ENCODE data around the gene KCNC1.

The KCNC1 gene

GRCh38 chr11:17781221-17781620 is 46.6 kb downstream of the KCNC1 start:
- DNase-seq (ENCODE audit: insufficient read length, low spot score), result no peak
- no peak for FAIRE-seq
- TF ChIP-seq TAF1 (IDR thresholded peaks at IDR 0.05; ENCODE audit: low read depth, low read length), result no peak
- no peak for TF ChIP-seq POLR2A (IDR thresholded peaks at IDR 0.05; ENCODE audit: low read depth, low read length)
- no peak for TF ChIP-seq PAX5 (IDR thresholded peaks at IDR 0.05; ENCODE audit: insufficient read depth, low read length, severe bottlenecking)
- TF ChIP-seq SPI1 (IDR thresholded peaks at IDR 0.05; ENCODE audit: low read depth, low read length), result no peak
- TF ChIP-seq POU2F2 (IDR thresholded peaks at IDR 0.05; ENCODE audit: low read depth, low read length), result no peak
- no peak for TF ChIP-seq POLR2AphosphoS5 (IDR thresholded peaks at IDR 0.05; ENCODE audit: low read depth, low read length)

- no peak for TF ChIP-seq POU2F2 (IDR thresholded peaks at IDR 0.05; ENCODE audit: low read depth, low read length)
- TF ChIP-seq TAF1 (IDR thresholded peaks at IDR 0.05; ENCODE audit: low read depth, low read length), result no peak
- no peak for TF ChIP-seq POLR2A (IDR thresholded peaks at IDR 0.05; ENCODE audit: low read depth, low read length)
- no peak for TF ChIP-seq SPI1 (IDR thresholded peaks at IDR 0.05; ENCODE audit: low read depth, low read length)
- no peak for TF ChIP-seq PAX5 (IDR thresholded peaks at IDR 0.05; ENCODE audit: insufficient read depth, low read length, severe bottlenecking)
- no peak for TF ChIP-seq POLR2AphosphoS5 (IDR thresholded peaks at IDR 0.05; ENCODE audit: low read depth, low read length)
- FAIRE-seq, result no peak
- DNase-seq (ENCODE audit: insufficient read length, low spot score), result no peak
Measured at GRCh38 chr11:17781626-17782025, 47.0 kb downstream of the KCNC1 start.

GRCh38 chr11:17782145-17782544 is 47.6 kb downstream of the KCNC1 start:
- TF ChIP-seq POU2F2 (IDR thresholded peaks at IDR 0.05; ENCODE audit: low read depth, low read length) (no peak), POLR2A (IDR thresholded peaks at IDR 0.05; ENCODE audit: low read depth, low read length) (no peak), PAX5 (IDR thresholded peaks at IDR 0.05; ENCODE audit: insufficient read depth, low read length, severe bottlenecking) (no peak), SPI1 (IDR thresholded peaks at IDR 0.05; ENCODE audit: low read depth, low read length) (no peak), POLR2AphosphoS5 (IDR thresholded peaks at IDR 0.05; ENCODE audit: low read depth, low read length) (no peak), TAF1 (IDR thresholded peaks at IDR 0.05; ENCODE audit: low read depth, low read length) (no peak)
- no peak for DNase-seq (ENCODE audit: insufficient read length, low spot score)
- FAIRE-seq, result no peak

- FAIRE-seq (no peak), DNase-seq (ENCODE audit: insufficient read length, low spot score) (no peak)
- TF ChIP-seq POU2F2 (IDR thresholded peaks at IDR 0.05; ENCODE audit: low read depth, low read length), result no peak
- TF ChIP-seq PAX5 (IDR thresholded peaks at IDR 0.05; ENCODE audit: insufficient read depth, low read length, severe bottlenecking), result no peak
- TF ChIP-seq POLR2A (IDR thresholded peaks at IDR 0.05; ENCODE audit: low read depth, low read length), result no peak
- no peak for TF ChIP-seq POLR2AphosphoS5 (IDR thresholded peaks at IDR 0.05; ENCODE audit: low read depth, low read length)
- TF ChIP-seq TAF1 (IDR thresholded peaks at IDR 0.05; ENCODE audit: low read depth, low read length), result no peak
- TF ChIP-seq SPI1 (IDR thresholded peaks at IDR 0.05; ENCODE audit: low read depth, low read length), result no peak
Measured at GRCh38 chr11:17782603-17783337, 48.2 kb downstream of the KCNC1 start.

GRCh38 chr11:17783878-17784277 is 49.3 kb downstream of the KCNC1 start:
- DNase-seq (ENCODE audit: insufficient read length, low spot score) (no peak), FAIRE-seq (no peak)
- no peak for TF ChIP-seq POU2F2 (IDR thresholded peaks at IDR 0.05; ENCODE audit: low read depth, low read length)
- TF ChIP-seq SPI1 (IDR thresholded peaks at IDR 0.05; ENCODE audit: low read depth, low read length), result no peak
- no peak for TF ChIP-seq PAX5 (IDR thresholded peaks at IDR 0.05; ENCODE audit: insufficient read depth, low read length, severe bottlenecking)
- TF ChIP-seq TAF1 (IDR thresholded peaks at IDR 0.05; ENCODE audit: low read depth, low read length), result no peak
- TF ChIP-seq POLR2A (IDR thresholded peaks at IDR 0.05; ENCODE audit: low read depth, low read length), result no peak
- TF ChIP-seq POLR2AphosphoS5 (IDR thresholded peaks at IDR 0.05; ENCODE audit: low read depth, low read length), result no peak

GRCh38 chr11:17786824-17787525 is 52.4 kb downstream of the KCNC1 start:
- DNase-seq (ENCODE audit: insufficient read length, low spot score) (no peak), FAIRE-seq (no peak)
- TF ChIP-seq POU2F2 (IDR thresholded peaks at IDR 0.05; ENCODE audit: low read depth, low read length) (no peak), SPI1 (IDR thresholded peaks at IDR 0.05; ENCODE audit: low read depth, low read length) (no peak), POLR2A (IDR thresholded peaks at IDR 0.05; ENCODE audit: low read depth, low read length) (no peak), PAX5 (IDR thresholded peaks at IDR 0.05; ENCODE audit: insufficient read depth, low read length, severe bottlenecking) (no peak), TAF1 (IDR thresholded peaks at IDR 0.05; ENCODE audit: low read depth, low read length) (no peak), POLR2AphosphoS5 (IDR thresholded peaks at IDR 0.05; ENCODE audit: low read depth, low read length) (no peak)

GRCh38 chr11:17788084-17788483 is 53.5 kb downstream of the KCNC1 start:
- TF ChIP-seq POLR2A (IDR thresholded peaks at IDR 0.05; ENCODE audit: low read depth, low read length), result no peak
- no peak for TF ChIP-seq POU2F2 (IDR thresholded peaks at IDR 0.05; ENCODE audit: low read depth, low read length)
- TF ChIP-seq TAF1 (IDR thresholded peaks at IDR 0.05; ENCODE audit: low read depth, low read length), result no peak
- TF ChIP-seq SPI1 (IDR thresholded peaks at IDR 0.05; ENCODE audit: low read depth, low read length), result no peak
- no peak for TF ChIP-seq POLR2AphosphoS5 (IDR thresholded peaks at IDR 0.05; ENCODE audit: low read depth, low read length)
- no peak for TF ChIP-seq PAX5 (IDR thresholded peaks at IDR 0.05; ENCODE audit: insufficient read depth, low read length, severe bottlenecking)
- FAIRE-seq (no peak), DNase-seq (ENCODE audit: insufficient read length, low spot score) (no peak)

- no peak for FAIRE-seq
Measured at GRCh38 chr11:17790453-17790852, 55.9 kb downstream of the KCNC1 start.

GRCh38 chr11:17791144-17791543 is 56.6 kb downstream of the KCNC1 start:
- DNase-seq (ENCODE audit: insufficient read length, low spot score) (no peak), FAIRE-seq (no peak)
- no peak for TF ChIP-seq SPI1 (IDR thresholded peaks at IDR 0.05; ENCODE audit: low read depth, low read length)
- TF ChIP-seq PAX5 (IDR thresholded peaks at IDR 0.05; ENCODE audit: insufficient read depth, low read length, severe bottlenecking), result no peak
- no peak for TF ChIP-seq TAF1 (IDR thresholded peaks at IDR 0.05; ENCODE audit: low read depth, low read length)
- no peak for TF ChIP-seq POLR2A (IDR thresholded peaks at IDR 0.05; ENCODE audit: low read depth, low read length)
- TF ChIP-seq POU2F2 (IDR thresholded peaks at IDR 0.05; ENCODE audit: low read depth, low read length), result no peak
- TF ChIP-seq POLR2AphosphoS5 (IDR thresholded peaks at IDR 0.05; ENCODE audit: low read depth, low read length), result no peak

More at GRCh38 chr11:17790453-17790852, 55.9 kb downstream of the KCNC1 start:
- TF ChIP-seq POLR2AphosphoS5 (IDR thresholded peaks at IDR 0.05; ENCODE audit: low read depth, low read length) (no peak), PAX5 (IDR thresholded peaks at IDR 0.05; ENCODE audit: insufficient read depth, low read length, severe bottlenecking) (no peak), SPI1 (IDR thresholded peaks at IDR 0.05; ENCODE audit: low read depth, low read length) (no peak), POLR2A (IDR thresholded peaks at IDR 0.05; ENCODE audit: low read depth, low read length) (no peak), TAF1 (IDR thresholded peaks at IDR 0.05; ENCODE audit: low read depth, low read length) (no peak), POU2F2 (IDR thresholded peaks at IDR 0.05; ENCODE audit: low read depth, low read length) (no peak)
- no peak for DNase-seq (ENCODE audit: insufficient read length, low spot score)
